ENCODE measurements around the gene TNMD. TPM values are rescaled to one million over a fixed set of nuclear protein-coding genes. Genes with fewer than 3 reads are reported as not detected.
"Not testable (repeated sequence)": the region's sequence is repeated elsewhere in the genome, so short reads cannot be mapped to it uniquely, and the experiment has no call there.

Gene TNMD
- not detected in 2 replicates for total RNA-seq

DNA sequence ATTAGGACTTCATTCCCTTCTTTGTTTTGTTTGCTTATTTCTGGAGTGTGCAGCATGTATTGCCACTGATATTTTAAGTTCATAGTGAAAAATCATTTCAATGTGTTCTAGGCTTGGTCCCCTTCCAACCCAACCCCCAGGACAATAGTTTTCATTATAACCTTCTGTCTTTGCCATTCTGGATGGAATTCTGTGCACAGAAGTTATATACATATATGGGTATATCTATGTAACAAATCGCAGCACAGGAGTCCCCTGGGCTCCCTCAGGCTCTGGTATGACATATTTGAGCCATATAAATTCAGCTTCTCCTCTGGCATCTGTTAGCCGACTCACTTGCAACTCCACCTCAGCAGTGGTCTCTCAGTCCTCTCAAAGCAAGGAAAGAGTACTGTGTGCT lies at the start of gene TNMD:
TNMD (plus strand) TSS at position 326 of the 400 bp plus-strand sequence. CDS start 83 bp downstream, outside the sequence.
- DNase-seq (ENCODE audit: low read depth, low spot score) = no peak

DNA sequence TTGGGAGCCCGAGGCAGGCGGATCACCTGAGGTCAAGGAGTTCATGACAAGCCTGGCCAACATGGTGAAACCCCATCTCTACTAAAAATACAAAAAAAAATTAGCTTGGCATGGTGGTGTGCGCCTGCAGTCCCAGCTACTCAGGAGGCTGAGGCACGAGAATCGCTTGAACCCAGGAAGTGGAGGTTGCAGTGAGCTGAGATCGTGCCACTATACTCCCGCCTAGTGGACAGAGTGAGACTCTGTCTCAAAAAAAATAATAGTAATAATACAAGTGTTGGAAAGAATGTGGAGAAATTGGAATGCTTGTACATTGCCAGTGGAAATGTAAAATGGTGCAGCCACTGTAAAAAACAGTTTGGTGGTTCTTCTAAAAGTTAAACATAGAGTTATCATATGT lies 19.2 kb upstream of the TNMD start:
- DNase-seq (ENCODE audit: low read depth, low spot score) = not testable (repeated sequence)

DNA sequence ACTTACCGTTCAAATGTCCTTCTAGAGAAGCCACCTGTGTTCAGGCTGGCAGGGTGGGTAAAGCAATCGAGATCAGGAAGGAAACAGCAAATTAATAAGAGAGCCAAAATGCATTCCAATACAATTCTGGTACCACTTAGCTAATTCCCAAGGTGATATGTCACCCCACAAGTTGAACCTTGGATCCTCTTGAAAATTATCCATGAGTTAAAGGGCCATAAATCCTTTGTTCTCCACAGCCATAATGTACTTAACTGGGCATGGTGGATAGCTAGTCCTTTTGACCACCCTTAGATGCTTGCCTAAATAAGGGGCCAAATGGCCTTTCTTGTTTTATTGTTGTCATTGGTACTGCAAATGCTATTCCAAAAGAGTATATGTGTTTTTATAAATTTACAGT lies 2.0 kb downstream of the TNMD start:
- no peak for DNase-seq (ENCODE audit: low read depth, low spot score)

DNA sequence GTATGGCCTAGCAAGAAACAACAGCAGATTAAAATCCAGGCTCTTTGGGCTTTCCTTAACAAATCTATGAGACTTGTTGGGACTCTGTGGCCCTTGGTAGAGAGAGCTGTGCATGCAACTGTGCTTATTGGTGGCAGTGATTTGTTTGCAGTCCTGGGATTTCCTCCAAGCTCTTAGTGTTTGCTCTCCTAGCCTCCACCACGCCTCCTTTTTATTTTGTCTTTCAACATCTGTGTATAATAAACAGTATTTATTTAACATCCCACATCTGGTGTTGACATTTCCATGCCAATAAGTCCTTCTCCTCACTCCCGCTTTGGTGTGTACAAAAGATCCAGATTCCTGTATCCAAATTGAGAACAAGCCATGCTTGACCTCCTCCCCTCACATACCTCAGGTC lies 3.1 kb downstream of the TNMD start:
- DNase-seq (ENCODE audit: low read depth, low spot score) = no peak

DNA sequence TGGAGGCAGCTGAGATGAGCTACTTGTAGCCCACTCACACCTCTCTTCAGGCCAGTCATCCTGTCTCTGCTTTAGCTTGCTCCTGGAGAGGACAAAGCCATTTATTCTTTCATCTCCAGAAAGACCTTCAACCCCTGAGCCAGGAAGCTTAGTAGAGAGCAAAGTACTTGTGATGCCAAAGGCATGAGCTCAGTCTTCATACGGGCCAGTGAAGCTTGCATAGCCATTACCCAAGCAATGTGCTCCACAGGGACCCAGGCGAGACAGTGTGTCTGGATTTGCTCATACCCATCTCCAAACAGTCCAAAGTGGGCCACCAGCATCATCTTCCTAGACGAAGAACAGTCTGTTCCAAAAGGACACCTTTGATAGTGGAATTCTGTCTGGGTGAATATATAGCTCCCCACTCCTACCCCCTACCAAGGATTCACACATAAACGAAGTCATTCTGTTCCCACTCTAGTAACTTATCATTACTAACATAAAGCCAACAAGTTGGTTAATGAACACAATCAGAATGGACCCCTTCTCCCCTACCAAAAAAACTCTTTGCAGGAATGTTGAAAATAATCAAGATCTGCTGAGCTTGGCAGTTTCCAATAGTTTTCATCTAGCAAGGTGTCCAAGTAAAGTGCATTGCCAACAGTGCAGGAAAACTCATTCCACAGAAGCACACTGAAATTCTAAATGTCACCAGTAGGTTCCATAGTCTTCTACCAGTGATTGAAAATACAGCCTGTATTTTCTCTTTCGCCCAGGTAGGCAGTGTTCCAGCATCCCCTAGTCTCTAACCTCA lies 6.7 kb downstream of the TNMD start:
- DNase-seq (ENCODE audit: low read depth, low spot score) = no peak

DNA sequence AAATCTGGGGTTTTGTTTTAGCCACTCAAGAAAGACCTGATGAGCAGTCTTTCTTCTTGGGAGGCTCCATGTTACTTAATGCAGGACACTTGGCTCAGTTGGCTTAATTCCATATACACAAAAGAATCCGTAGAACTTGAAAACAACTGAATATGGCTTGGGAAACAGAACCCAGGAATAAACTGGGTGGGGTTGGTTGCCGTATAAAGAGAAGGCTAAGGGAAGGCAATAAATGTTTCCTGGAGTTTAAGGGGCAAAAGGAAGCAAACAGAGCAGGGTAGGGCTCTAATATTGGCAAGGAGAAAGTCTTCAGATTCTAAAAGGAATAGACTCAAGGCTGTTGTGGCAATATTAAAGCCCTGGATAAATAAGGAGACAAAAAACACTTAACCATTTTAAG lies 8.4 kb downstream of the TNMD start:
- DNase-seq (ENCODE audit: low read depth, low spot score) = no peak

DNA sequence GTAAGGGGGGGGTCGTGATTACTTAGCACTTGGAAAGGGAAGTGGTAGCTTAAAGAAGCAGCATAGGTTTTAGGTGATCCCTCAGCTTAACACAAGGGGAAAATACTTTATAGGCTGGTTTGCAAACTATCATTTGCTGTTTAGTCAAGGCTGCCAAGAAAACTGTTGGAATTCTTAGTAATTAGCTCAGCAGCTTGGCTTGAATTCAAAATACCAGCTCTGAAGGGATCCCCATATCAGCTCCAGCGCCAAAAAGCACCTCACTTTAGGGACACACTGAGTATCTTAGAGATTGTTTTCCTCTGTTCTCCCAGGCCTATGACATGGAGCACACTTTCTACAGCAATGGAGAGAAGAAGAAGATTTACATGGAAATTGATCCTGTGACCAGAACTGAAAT lies 8.8 kb downstream of the TNMD start:
- no peak for DNase-seq (ENCODE audit: low read depth, low spot score)

DNA sequence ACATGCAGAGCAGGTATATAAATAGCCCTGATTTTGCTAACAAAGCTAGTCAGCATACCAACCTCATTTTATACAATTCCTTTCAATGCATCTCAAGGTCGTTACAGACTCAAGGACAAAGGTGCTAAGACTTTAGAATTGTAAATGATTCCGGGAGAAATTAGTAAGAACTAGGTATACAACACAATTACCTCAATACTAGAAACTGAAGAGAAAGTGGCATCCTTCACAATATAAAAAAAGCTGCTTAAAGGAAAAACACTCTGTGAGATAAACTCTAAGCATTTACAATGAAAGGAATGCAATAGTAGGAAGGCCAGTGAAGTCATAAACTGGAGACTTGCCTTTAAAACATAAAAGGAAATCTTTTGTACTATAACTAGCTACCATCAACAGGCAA lies 11.9 kb downstream of the TNMD start:
- DNase-seq (ENCODE audit: low read depth, low spot score) = no peak

DNA sequence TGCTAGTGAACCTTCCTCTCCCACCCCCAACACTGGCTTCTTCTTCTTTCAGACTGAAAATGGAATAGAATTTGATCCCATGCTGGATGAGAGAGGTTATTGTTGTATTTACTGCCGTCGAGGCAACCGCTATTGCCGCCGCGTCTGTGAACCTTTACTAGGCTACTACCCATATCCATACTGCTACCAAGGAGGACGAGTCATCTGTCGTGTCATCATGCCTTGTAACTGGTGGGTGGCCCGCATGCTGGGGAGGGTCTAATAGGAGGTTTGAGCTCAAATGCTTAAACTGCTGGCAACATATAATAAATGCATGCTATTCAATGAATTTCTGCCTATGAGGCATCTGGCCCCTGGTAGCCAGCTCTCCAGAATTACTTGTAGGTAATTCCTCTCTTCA lies 14.7 kb downstream of the TNMD start:
- DNase-seq (ENCODE audit: low read depth, low spot score) = no peak

DNA sequence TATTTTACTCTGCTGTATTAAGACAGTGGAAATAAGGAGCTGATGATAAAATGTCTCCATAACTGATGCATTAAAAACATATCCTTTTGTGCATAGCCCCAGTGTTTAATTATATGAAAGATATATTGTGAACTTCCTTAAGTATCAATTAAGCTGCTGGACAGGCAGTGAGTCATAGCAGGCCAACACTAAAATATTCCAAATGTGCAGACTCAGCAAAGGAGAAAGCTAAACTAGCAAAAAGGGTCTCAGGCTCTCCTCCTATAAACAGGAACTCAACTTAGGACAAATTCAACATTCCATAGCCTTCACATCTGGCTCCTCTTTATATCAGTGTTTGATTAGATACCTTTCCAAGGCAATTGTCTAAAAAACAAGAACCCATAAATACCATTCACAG lies 15.6 kb downstream of the TNMD start:
- no peak for DNase-seq (ENCODE audit: low read depth, low spot score)

DNA sequence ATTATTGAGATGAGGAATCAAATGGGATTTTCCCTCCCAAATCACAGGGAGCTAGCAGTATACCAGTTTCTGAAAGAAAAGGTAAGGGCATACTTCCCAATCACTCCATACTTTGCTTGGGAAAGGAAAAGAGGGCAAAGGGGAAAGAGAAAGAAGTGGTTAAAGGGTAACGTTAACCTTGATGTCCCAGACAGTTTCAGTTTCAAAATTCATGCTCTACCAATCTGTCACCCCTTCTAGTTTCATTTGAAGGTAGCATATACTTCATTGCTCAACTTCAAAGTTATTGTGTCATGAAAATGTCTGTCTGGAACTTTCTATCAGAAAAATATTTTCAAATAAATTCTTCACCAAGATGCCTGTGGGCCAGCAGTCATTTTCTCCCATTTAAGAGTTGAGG lies 16.0 kb downstream of the TNMD start:
- no peak for DNase-seq (ENCODE audit: low read depth, low spot score)

DNA sequence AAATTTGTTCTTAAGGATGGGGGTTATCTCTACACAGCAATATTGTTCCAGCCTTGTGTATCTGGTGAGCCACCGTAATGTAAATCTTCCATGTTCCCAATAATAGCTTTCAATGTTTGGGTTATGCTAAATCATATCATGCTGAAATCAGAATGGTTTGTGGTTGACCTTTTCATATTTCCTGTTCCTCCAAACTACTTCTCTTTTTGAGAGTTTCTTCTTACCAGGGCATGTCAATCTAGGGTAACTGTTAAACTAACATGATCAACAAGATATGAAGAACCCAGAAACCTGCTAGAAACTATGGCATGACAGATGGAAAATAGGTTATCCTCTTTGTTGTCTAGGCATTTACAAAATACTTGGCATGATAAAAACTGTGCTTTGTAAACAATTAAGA lies 22.0 kb downstream of the TNMD start:
- DNase-seq (ENCODE audit: low read depth, low spot score) = no peak

DNA sequence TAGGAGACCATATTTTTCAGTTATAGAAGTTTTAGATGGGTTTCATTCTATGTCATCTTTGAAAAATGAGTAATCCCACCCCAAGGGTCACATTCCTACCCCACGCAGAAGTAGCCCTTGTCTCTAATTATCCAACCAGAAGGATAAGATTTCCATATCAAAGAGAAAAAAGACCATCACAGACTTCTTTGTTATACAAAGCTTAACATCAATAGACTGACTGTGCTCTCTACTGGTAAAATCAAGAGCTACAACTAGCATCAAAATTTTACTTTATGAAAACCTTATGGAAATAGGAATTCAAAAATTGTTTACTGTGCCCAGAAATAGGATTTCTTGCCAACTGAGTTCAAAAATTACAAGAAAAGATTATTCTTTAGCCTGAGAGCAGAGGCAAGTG lies 24.9 kb downstream of the TNMD start:
- DNase-seq (ENCODE audit: low read depth, low spot score) = no peak

DNA sequence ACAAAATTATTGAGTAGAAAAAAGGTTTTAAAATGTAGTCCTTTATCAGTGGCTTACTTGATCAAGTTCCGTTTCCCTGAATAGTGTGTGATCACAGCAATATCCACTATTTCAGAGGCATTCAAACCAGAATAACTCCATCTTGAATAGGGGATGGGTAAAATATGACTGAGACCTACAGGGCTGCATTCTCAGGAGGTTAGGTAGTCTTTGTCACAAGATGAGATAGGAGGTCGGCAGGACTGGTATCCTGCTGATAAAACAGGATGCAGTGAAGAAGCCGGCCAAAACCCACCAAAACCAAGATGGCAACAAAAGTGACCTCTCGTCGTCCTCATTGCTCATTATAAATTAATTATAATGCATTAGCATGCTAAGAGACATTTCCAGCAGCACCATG lies 27.2 kb downstream of the TNMD start:
- DNase-seq (ENCODE audit: low read depth, low spot score) = no peak

DNA sequence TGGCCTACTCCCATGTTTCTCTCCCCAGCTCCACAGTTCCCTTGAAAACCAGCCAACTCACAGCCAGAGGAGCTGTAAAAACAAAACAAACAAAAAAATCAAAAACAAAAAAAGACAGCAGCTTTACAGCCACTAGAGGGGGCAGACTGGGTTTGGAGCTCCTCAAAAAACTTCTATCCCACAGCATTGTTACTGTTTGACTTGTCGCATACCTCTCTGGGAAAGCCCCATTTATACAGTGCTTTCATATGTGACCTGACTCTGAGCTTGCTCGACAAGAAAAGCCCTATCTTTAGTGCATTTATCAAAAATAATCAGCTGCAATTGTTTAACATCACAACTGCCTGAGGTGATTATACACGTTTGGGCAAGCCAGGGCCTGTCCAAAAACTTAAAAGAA lies 30.3 kb downstream of the TNMD start:
- DNase-seq (ENCODE audit: low read depth, low spot score) = peak; percentile 15

DNA sequence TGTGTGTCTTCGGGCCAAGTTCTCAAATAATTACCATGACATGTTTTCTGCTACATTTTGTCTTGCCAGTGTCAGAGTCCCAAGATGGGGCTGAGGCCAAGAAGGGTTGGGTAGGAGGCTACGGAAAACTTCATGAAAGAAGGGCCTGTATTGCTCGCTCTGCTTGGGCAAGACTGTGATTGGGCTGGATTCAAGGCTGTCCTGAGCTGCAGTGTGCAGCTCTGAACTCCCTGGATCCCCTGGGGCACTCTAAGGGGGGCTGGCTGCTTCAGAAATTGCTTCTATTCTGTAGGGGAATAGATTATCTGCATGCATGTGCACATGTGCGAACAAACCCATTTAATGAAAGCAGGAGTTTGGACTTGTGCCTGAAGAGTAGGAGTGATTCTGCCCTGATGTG lies 38.3 kb downstream of the TNMD start:
- no peak for DNase-seq (ENCODE audit: low read depth, low spot score)

DNA sequence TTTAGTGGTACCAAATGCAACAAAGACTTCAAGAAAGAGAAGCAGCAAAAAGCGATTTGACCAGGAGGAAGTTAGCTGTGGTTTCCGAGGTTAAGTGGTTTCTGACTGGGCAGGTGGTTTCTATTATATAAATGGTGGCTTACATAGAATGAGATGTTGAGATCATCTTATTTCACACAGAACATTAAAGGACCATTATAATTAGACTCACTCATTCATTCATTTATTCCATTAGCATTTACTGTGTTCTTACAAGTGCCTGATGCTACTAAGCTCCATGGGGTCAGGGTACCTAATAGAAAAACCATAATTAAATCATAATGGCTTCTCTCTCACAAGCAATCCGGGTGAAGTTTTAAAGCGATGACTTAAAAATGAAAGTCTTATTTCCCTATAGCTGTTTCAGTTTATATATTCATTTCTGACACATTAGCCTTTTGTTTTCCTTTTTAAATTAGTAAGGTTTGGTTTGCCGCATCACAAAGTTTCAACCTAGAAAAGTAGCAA lies 41.3 kb downstream of the TNMD start:
- no peak for DNase-seq (ENCODE audit: low read depth, low spot score)

DNA sequence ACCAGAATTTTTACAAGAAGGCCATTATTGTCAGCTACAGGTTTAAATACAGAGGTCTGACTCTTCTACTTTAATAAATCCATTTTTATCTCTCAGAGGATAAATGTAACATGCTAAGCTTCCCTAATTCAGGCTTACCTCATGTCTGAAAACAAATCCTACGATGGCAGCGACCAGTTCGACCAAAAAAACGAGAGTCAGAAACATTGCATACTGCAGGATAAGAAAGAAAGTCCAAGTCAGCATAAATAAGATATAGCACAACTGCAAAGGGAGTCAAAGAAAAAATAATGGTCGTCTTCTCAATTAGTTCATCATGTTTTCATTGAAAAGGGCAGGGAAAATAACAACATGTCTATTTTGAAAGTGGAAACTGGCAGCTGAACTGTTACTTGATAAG lies 50.3 kb downstream of the TNMD start:
- no peak for DNase-seq (ENCODE audit: low read depth, low spot score)

DNA sequence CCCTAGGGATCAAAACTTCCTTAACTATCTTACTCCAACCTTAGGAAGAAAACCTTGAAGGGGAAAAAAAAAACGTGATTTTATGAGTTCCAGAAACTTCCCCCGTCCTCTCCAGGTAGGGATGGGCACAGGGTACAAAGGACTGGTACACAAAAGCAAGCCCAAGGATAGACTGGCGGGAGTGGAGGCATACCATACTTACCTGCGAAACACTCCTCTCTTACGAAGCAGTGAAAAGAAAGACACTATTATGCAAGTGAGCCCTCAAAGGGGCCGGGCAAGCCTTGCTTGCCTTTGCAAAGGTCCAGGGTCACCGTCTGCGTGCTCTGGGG lies 51.2 kb downstream of the TNMD start:
- no peak for DNase-seq (ENCODE audit: low read depth, low spot score)

DNA sequence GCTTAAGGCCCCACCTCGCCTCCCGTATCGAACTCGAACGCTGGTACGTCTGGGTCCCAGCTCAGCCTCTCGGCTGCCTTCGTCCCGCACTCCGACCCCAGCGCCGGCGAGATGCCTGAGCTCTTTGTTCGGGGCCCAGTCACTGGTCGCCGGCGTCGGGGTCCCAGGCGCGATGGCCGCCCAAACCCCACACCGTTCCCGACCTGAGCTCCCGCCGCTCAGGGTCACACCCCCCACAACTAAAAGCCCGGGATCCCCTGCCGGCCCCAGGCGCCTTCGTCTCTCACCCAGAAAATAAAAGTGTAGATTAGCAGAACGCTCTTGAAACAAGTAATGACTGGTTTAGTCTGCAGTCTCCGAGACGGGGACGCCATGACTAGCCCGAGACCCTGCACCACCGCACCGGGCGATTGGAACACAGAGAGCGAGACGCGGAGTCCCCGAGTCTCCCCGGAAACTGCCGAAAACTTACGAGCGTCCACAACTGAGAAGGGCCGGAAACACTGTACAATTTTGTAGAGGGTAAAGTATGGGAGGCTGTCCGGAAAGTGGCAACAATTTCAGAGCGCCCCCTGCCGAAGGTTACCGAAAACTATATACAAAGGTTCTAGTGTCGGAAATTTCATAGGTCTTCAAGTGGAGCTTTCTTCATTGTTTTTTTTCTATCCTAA lies 51.7 kb downstream of the TNMD start, which contains the start of gene TSPAN6:
TSPAN6 (minus strand) TSS at position 486 of the 671 bp plus-strand sequence; CDS start at position 374, 112 bp downstream.
- DNase-seq (ENCODE audit: low read depth, low spot score) = no peak

DNA sequence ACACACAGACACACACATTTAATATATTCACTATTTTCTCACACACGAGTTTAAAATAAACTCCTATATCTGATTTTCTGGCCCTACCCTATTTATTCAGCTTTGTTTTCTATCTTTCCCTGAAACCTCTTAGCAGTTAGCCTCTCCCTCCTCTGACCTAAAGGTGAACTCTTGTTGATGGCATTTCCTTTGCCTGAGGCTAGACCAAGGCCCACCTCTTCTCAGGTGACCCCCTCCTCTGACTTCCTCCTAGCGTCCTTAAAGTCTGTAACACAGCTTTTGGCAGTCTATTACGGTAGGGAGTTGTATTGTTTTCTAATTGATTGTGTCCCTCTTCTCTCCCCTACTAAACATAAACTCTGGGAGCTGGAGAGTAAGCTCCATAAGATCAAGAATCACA lies 57.6 kb downstream of the TNMD start:
- DNase-seq (ENCODE audit: low read depth, low spot score) = no peak

DNA sequence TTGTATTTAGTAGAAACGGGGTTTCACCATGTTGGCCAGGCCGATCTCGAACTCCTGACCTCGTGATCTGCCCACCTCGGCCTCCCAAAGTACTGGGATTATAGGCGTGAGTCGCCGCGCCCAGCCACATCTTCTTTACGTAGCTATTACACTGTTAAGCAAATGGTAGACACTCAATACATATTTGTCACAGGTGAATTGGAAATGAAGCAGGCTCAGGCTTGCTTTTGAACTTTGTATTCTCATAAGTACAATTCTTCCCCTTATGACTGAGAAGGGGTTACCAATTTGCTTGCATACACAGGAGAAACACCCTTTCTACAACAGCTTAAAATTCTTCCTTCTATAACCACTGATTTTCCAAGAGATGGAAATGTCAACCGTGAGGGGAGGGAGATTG lies 58.5 kb downstream of the TNMD start:
- no peak for DNase-seq (ENCODE audit: low read depth, low spot score)
